GM21619 (cell line): Measurements from ENCODE around the gene DDX3X.
"Not testable (repeated sequence)": the region's sequence is repeated elsewhere in the genome, so short reads cannot be mapped to it uniquely, and the experiment has no call there.

Experiments used
- ATAC-seq: cut with Tn5 transposase; IDR thresholded peaks from one replicate; pipeline ENCODE4 v1.9.1; 2021; ENCODE audit not compliant: unreplicated experiment

Gene DDX3X

DNA sequence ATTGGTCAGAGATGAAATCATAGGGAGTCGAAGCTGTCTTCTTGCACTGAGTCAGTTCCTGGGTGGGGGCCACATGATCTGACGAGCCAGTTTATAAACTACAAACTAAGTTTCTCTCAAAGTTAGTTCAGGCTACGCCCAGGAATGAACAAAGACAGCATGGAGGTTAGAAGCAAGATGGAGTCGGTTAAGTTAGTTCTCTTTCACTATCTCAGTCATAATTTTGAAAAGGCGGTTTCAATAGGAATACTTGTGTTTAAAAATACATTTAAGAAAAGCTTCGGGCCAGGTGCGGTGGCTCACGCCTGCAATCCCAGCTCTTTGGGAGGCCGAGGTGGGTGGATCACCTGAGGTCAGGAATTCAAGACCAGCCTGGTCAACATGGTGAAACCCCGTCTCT is 77.3 kb downstream of the DDX3X start:
- not testable (repeated sequence) for ATAC-seq

- no peak for ATAC-seq
Measured at GRCh38 chrX:41412261-41413081, 78.5 kb downstream of the DDX3X start.
